HK-2 (cell line): ENCODE data around the gene PLSCR5.

Source experiments
- DNase-seq: peaks from one replicate; pipeline ENCODE4 v3.0.0-alpha.2; 2018; ENCODE audit not compliant: unreplicated experiment

Gene PLSCR5, protein sequence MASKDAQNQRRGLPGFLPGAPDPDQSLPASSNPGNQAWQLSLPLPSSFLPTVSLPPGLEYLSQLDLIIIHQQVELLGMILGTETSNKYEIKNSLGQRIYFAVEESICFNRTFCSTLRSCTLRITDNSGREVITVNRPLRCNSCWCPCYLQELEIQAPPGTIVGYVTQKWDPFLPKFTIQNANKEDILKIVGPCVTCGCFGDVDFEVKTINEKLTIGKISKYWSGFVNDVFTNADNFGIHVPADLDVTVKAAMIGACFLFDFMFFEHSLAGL

DNA sequence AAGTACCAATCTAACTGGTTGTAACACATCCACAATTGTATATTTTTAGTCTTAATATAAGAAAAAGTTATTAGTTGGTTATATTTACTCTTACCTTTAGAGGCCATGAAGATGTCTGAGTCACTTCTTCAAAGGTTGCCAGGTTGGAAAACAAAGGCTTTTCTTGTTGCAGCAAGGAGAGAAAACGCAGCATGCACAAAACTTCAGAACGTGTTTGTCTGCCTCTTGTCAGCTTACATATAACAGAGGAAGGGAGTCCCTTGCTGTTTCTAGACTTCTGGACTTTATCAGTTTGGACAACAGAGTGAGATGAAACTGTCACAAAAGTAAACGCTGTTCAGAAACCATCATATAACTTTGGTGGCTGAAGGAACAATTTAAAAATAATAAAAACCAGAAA lies at the start of gene PLSCR5:
Gene PLSCR5 (minus strand): TSS at position 241 of the 400 bp plus-strand sequence. CDS start 134 bp downstream, at position 107.
- no peak for DNase-seq

DNA sequence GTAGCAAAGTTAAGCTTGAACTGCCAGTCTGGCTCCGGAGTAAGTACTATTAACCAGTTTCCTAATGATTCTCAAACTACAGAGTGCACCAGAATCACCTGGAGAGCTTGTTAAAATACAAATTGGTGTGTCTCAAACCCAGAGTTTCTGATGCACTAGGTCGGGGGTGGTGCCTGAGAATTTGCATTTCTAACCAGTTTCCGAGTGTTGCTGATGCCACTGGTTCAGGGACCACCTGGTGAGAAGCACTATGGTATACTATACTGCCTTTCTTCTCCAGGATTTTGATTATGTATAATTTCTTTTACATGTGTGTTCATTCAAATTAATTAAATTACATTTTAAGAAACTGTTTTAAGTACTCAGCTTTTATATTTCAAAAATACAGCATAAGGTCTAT lies 48.8 kb upstream of the PLSCR5 start:
- DNase-seq, result no peak

DNA sequence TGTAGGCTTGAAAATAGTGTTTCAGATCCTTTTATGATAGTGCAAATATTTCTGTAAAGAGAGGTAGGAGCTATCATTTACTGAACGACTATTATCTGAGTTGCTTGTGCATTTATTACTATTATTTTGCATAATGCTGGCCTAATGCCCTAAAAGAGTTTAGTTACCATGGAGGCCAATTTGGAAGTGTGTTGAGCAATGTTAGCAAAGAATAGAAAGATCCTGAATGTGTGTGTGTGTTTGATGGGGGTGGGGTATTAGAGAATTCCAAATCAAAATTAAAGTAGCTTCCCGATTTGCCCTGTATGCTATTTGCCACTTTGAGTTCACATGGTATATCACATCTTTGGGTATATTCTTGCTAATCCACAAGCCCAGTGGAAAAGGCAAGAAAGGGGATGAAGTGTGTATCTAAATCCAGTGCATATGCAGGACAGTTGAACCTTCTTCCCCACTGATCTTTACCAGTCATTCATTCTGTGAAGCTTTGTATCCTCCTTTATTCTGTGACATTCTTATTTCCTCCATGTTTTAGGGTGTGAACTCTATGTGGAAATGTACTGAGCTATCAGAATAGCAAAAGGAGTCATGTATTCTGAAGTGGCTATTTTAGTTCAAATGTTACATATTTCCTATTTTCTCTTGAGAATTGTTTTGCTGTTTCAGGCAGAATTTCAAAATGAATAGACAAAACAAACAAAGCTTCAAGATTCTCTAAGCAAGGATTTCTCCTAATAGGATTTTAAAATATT lies 45.7 kb upstream of the PLSCR5 start:
- no peak for DNase-seq

DNA sequence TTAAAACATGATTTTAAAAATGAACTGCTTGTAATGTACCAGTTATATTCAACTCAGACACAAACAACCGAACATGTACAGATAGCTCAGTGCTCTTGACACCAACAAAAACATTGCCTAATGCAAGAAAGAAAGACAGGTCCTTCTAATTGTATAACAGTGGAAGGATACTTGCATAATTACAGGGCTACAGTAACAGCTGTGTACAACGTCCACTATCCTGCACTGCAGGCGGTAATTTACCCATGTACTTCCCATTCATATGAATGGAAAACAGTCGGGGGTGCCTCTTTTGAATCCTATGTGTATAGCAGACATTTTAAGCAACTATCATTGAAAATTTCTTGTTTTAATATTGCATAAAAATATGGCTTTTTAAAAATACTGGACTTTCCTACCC lies 41.1 kb upstream of the PLSCR5 start:
- DNase-seq, result no peak

DNA sequence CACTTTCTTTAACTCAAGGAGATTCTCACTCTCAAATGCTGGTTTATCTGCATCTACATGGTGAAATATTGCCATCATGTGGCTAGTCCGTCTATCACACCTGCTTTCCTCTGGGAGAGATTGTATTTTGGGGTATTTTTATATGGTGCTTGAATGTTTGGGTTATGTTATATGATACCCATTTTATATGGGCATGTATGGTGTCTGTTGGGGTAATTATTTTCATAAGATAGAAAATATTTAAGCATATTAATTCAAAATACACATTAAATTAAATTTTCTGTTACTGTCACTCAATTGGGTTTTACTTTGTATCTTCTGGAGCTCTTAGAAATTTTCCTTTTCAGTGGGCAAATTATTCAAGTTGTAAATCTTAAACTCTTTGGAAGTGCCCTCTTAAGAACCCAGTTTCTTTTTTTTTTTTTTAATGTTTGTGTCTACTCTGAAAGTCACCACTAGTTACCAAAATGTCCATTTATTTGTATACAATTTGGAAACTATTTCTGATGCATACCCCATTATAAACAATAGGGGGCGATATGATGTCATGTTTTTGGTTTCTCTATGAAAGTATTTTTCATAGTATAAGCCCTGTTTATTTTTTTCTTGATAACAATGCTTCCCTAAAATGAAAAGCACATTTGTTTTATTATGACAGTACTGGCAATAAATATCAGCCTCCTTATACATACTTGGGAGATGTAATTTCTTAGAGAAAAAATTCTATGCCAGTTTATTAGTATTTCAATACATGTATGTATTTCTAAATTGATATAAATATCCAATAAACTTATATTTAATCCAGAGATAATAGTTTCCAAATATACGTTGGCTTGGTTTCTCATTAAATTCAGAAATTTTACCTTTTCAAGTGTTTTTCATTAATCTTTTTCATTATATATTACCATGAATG lies 36.1 kb upstream of the PLSCR5 start:
- no peak for DNase-seq

DNA sequence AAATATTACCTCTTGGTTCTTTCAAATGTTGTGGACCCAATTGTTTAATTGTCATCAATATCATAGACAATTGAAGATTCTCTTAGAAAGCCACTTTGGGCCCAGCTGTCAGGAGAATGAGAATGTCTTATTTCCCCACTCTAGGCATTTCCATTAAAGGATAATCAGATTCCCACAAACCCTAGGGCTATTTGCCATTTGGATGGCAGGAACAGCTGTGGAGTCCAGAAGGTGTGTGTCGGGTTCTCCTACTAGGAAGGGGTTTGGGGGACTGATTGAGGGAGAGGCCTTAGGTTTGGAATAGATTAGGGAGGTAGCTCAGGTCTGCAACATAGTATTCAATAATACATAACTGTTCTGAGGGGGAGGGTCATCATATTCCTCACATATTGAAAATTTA lies 35.2 kb upstream of the PLSCR5 start:
- DNase-seq, result no peak

DNA sequence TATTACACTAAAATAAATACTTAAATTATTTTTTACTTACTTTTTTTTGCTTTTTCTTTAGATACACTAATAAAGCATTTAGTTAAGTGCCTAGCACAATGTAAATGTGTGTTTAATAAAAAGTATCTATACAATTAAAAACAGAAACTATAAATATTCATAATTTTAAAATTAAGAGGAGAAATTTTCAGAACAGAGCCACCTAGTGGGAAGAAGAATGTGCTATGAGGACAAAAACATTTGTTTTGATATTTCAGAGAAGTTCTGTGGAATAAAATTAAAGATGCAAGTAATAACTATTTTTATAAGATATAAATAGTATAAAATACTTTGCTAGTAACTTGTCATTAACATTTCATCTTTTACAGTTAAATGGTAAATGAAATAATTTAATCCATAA lies 33.6 kb upstream of the PLSCR5 start:
- DNase-seq, result no peak

DNA sequence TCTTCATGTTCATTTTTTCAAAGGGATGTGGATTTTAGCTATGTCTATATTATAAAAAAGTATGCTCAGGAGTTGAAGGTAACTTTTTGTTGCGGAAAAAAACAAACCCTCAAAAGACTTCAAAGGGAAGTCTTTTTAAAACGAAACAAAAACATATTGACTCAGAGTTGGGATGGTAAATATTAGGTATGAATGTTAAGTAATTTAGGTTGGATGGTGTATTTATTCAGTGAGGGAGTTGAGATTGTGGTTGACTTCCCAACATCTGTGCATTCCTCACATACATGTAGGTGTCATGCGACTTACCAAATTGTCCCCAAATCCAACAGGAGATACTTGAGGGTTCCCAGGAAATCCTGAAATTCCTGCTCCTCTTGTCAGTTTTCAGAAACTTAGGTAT lies 32.7 kb upstream of the PLSCR5 start:
- no peak for DNase-seq

DNA sequence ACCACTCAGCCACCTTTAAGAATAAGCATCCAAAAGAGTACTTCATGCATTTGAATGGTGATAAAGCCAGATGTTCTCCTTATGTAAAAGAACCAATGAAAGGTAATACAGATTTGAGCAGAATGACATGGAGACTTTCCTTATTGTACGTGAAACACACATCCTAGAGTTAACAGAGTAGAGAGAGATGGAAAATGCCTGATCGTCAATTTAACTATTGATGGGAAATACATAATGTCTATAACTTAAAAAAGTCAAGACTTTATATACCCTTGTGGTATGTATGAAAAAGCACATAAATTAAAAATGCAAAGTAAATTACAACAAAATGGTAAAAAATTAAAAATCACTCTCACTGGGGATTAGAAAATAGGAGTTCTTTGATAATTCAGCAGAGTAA lies 31.7 kb upstream of the PLSCR5 start:
- no peak for DNase-seq

DNA sequence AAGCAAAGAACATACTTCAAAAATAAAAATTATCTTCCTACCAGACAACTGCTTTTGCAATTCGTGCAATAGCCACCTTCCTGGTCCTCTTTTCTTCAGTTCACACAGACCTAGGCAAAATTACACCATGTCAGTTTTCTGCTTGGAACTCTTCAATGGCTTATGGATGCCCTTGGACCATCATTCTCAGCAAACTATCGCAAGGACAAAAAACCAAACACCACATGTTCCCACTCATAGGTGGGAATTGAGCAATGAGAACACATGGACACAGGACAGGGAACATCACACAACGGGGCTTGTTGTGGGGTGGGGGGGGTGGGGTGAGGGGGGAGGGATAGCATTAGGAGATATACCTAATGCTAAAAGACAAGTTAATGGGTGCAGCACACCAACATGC lies 29.2 kb upstream of the PLSCR5 start:
- no peak for DNase-seq

DNA sequence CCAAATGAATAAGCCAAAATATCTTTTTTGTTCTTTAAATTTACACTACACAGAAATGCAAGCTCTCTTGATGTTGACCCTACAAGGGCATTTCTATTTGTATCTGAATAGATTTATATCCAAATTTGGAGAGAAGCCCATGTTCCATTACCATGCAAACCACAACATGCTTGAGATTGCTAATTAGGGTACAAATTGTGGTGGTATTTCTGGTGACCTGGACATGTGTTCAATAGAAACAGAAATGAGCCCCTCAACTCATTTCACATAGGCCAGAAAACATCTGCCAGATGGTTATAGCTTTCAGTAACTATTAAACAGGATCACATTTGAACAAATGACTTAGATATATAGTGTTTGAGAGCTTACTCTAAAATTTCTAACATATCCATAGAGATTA lies 23.5 kb upstream of the PLSCR5 start:
- DNase-seq, result no peak

DNA sequence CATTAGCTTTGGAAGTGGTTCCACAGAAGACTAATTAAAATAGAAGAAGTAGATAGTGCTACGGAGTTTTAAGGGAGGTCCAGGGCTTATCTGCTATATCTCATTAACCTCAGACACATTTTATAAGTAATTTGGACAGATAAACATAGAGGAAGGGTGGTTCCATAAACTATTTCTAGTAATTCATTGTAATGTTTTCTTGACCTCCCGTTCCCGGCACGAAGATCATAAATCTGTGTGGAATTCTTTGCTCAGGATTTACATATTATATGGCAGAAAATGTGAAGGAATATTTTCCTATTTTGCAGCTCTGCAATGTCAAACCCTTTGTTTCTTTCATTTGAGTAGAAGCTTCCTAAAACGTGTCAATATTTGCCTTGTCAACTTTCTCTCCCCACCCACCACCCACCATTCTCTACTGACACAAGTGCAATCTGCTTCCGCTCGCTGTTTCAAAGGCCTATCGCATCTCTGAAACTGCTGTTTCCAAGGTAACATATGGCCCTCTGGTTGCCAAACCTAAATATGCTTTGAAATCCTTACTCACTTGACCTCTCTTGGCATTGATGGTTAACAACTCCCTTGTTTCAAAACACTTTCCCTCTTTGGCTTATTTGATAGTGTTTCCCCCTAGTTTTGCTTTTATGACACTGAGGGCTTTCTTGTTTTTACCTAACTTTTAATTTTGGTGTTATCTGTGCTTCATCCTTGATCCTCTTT lies 21.4 kb upstream of the PLSCR5 start:
- no peak for DNase-seq

DNA sequence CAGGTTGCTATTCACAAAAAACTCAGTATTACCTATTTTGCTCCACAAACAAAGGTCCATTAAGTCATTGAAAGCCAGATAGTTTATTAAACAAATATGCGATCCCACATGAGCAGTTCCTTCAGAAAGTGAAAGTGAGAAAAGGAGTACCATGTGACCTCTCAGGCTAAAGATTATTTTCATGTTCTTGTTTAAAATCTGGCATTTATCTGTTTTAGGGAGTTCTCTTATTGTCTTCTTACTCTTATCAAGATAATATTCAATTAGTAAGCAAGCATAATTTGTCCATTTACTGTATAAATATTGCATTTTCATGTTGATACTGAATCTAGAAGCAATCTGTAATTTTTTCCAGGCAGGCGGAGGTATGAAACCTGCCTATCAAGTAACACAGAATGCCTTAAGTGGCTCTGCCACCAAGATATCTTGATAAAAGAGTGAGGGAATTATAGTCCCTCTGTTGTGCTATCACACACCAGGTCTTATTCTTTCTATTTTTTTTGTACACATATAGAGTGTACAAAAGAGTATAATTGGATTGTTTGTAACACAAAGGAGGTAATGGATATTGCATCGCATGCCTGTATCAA lies 20.1 kb upstream of the PLSCR5 start:
- no peak for DNase-seq

DNA sequence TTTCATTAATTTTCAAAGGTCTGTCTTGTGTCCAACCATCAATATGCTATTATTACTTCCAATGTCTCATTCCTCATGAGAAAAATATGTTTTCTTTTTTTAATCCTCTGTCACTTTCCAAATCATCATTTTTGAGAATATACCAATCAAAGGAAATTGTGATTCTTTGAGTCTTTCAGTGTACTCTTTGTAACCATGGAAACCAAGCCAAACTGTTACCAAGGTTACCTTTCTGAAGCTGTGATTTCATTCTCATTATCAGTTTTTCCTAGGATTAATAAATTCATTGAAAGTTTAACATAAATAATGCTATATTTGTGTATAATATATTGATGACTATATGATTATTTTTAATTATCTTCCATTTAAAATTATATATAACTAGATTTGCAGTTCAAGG lies 16.6 kb upstream of the PLSCR5 start:
- DNase-seq, result no peak

DNA sequence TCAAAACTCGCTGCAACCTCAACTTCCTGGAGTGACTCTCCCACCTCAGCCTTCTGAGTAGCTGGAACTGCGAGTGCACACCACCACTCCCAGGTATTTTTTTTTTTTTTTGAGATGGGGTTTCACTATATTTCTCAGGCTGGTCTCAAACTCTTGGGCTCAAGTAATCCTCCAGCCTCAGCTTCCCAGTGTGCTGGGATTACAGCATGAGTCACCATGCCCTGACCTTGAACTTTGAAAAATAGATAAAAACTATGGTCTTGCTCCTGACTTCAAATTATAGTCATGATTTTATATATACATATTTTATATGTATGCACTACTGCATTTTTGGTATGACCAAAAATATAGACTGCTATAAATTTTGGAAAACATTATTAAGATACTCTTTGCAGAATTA lies 6.9 kb upstream of the PLSCR5 start:
- no peak for DNase-seq

DNA sequence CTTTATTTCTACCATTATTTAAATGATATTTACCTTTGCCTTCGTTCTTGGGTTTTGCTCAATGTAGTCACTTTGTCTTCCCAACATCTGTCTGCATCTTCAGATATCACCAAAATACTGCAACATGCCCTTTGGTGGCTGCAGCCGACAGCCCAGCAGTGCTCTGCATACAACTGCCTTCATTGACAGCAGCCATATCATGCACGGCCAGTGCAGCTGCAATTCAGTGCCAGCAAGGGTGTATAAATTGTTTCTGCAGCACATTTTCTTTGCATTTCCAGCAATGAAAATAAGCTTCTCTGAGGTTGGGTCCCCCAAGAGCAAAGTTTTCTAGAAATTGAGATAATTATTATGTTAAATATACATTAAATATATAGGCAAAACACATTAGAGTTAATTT lies 6.0 kb upstream of the PLSCR5 start:
- no peak for DNase-seq

DNA sequence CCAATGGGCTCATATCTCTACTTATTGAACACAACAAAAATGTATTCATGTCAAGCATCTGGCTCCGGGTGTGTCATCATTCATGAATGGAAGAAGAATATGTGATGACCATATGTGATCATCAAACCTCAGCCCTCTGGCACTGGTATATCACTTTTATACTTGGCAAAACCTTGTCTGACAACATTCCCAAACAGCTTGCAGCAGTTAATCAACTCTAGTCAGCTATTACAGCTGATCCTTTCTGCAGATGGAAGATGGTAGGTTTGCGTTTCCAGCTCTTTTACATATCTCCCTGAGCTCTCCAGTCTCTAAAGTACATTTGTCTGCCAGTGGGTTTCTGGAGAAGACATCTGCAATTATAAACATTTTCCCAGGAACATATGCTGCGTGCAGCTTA lies 6.6 kb downstream of the PLSCR5 start:
- no peak for DNase-seq

DNA sequence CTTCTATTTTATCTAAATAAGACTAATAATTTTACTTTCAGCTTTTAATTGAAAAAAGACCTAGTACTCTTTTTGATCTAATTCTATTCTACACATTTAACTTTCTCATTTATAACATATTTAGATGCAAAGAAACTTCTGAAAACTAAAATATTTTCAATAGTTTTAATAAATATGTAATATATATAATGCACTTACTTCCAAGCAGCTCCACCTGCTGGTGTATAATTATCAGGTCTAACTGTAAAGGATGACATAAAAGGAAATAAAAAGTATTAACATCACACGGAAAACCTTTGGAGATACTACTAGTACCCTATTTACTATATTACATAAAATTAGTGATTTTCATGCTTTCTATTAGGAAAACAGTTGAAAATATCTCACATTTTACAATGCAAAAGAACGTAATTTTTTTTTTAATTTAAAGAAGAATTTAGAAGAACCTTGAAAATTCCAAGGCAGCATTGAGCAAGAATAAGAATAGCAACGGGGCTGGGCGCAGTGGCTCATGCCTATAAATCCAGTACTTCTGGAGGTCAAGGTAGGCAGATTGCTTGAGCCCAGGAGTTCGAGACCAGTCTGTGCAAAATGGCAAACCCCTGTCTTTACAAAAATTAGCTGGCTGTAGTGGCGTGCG lies 10.2 kb downstream of the PLSCR5 start:
- DNase-seq, result no peak

DNA sequence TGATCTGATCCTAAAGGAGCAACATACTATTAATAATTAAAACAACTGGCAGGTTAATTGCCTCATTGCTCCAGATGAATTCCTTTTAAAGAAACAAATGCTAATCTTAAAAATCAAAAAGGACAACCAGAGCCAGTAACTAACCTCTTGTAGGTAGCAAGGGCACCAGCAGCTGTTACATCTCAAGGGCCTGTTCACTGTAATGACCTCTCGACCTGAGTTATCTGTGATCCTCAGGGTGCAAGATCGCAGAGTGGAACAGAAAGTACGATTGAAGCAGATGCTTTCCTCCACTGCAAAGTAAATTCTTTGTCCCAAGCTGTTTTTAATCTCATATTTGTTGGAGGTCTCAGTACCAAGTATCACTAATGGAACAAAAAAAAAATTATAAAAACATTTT lies 11.4 kb downstream of the PLSCR5 start:
- no peak for DNase-seq

DNA sequence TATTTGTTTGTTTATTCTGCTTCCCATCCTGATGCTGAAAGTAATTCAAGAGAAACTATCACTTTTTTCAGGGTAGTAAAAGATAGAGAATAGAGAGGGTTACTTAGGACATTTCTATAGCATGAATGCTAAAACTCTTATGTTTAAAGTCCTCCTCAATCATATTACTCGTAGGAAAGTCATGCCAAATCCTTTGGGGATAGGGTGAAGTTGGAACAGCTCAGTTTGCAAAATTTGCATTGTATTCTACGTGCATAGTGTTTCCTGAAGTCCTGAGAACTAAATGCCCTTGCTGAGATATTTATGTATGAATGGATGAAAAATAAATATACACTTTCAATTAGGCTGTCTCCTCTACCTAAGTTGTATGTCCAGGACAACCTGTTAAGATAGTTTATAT lies 14.6 kb downstream of the PLSCR5 start:
- no peak for DNase-seq

DNA sequence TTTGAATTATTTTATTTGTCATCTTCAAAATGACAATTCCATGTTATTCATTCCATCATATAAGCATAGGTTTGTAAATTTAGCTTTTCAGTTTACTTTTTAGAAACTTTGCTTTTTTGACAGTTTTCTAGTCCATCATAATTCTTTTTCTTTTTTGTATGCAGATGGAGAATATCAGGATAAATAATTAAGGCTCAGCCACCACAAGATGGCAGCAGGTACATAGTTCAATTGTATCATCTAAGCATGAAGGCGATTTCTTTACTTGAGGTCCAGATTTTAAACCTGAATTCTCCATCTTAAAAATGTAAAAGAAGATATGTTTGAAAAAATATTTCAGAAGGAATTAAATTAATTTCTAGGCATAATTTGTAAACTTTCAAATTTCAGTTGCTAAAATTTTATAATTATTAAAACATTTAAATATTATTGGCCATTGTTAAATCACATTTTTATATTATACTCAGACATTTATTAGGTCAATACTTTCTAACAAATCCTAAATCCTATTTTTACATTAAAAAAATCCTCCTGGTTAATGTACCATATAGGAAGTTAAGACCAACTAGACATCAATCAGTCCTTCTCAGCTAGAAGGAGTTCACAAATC lies 15.1 kb downstream of the PLSCR5 start:
- no peak for DNase-seq
